ENCODE data around the gene GPR158.

GPR158 gene

DNA sequence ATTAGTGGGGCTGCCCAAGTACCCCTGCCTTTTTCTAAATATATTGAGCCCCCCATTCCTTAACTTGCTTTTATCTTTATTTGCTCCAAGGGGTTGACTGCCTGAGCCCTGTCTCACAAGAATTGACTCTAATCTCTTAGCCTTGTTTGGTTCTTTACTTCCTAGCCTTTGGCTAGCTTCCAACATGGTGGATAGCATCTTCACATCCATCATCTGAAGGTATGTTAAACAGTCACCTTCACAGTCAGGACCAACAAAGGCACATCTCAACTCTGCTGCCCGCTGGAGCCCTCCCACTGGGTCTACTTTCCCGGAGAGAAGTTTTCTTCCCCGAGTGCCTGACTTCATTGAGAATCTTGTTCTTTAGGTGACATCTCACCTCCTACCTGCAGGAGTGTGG is 329.5 kb downstream of the GPR158 start:
- no peak for DNase-seq (ENCODE audit: low spot score)

DNA sequence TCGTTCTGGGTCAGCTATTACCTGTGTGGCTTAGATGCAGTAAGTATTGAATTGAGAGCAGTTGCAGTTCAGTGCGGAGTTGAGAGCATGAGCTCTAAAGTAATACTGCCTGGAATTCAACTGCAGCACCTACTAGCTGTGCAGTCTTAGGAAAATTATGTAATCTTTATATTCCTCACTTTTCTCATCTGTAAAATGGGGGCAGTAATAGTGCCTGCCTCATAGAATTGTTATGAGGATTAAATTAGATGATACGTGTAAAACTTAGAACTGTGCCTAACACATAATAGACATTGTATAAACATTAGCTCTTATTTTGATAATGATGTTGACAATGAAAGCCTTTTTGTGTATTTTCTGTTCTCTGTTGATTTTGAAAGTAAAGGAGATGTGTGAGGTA is 330.0 kb downstream of the GPR158 start:
- no peak for DNase-seq (ENCODE audit: low spot score)

DNA sequence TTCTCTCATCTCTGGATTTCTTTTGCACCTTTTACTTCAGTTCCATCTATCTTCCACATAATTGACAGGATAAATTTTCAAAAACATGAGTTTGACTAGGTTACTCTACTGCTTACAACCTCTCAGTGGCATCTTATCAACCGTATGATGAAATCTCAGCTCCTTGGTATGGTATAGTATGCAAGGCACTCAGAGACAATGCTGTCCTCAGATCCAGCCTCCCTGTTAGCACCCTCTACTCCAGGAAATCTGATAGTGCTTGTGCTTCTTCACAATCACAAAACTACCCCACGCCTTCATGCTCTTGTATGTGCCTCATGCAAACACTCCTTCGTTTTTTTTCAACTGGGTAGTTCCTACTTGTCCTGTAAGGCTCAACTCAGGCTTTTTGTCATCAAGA is 330.7 kb downstream of the GPR158 start:
- DNase-seq (ENCODE audit: low spot score), result no peak

GRCh38 chr10:25506821-25507335 is 332.1 kb downstream of the GPR158 start:
- DNase-seq (ENCODE audit: low spot score), result no peak

DNA sequence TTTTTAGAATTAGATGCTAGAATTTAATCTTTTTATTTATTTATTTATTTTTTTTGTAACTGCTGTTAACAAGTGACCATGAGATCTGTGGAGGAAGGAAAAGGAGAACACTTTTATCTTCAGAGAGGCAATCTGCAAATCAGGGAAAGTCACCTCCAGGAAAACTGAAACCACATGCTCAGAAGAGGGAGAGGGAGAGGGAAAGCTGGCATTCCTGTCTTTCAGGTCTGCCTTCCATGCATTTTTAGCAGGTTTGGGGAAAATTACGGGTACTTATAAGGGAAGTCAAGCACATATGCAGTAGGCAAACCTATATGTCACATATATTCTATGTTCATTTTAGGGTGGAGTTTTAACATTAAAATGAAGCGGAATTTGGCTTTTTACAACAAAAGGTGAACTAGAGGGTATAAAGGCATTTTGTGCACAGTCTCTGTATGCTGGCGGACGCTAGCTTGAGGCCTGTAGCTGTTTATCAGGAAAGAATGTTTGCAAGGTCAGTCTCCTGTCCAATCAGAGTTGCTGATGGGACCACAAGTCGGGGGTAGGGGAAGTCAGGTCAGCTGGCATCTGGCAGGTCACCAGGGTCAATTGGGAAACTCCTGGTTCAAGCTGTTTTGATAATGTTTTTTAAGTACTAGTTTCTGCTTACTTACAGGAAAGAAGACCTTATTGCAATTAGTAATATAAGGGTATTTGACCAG is 333.5 kb downstream of the GPR158 start:
- no peak for DNase-seq (ENCODE audit: low spot score)

- no peak for DNase-seq (ENCODE audit: low spot score)
Measured at GRCh38 chr10:25509151-25509550, 334.4 kb downstream of the GPR158 start.

GRCh38 chr10:25522294-25522693 is 347.5 kb downstream of the GPR158 start:
- no peak for DNase-seq (ENCODE audit: low spot score)

GRCh38 chr10:25522946-25523608 is 348.3 kb downstream of the GPR158 start:
- DNase-seq (ENCODE audit: low spot score), result no peak

DNA sequence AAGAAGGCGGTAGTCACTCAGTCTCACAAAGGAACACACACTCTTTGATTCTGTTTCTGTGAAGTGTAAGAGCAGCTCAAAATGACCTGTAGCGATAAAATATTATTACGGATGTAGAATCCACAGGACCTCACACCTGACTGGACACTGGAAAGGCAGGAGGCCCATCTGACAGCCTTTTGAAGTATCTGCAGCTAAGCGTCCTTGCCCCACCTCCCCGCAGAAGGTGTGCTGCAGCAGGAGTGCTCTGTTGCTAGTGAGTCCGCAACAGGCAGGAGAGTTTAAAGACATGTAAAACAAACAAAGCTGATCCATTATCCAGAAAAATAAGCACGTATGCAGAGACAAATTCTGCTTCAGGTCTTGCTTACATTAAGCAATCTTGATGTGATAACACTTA is 355.5 kb downstream of the GPR158 start:
- no peak for DNase-seq (ENCODE audit: low spot score)

- no peak for DNase-seq (ENCODE audit: low spot score)
Measured at GRCh38 chr10:25531457-25532061, 356.8 kb downstream of the GPR158 start.

DNA sequence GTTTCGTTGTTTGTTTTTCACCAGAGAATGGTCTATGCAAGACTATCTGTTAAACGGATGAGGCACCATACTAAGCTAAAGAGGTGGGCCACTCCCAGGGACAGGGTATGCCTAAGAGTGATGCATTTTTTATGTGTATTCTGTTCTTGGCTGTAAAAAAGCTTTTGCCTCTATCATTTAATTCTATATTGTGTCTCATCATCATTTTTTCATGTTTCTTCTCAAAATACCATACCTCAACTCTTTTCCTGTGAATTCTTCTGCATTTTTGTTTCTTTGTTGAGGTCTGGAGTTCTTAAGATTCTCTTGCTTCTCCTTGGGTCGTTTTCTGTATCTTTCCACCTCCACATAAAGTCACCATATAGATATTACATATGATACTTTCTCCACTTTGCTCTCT is 357.4 kb downstream of the GPR158 start:
- no peak for DNase-seq (ENCODE audit: low spot score)

GRCh38 chr10:25536027-25536426 is 361.2 kb downstream of the GPR158 start:
- no peak for DNase-seq (ENCODE audit: low spot score)

DNA sequence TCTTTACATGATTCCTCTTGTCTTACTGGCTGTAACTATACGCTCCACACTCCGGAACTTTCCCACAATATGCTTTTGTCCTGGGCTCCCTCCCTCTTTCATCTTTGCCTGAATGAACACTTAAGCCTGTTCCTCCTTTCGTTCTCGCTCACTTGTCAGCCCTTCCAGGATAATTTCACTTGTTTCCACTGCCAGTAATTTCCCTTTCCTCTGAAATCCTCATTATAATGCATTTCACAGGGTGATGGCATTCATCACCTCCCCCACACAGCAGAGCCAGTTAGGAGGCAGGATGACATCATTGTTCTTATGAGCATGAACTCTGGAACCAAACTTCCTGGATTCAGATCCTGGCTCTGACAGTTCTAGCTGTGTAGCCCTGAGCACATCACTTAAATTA is 372.6 kb downstream of the GPR158 start:
- DNase-seq (ENCODE audit: low spot score), result no peak

GRCh38 chr10:25552283-25552919 is 377.6 kb downstream of the GPR158 start:
- DNase-seq (ENCODE audit: low spot score), result no peak

- no peak for DNase-seq (ENCODE audit: low spot score)
Measured at GRCh38 chr10:25555865-25556264, 381.1 kb downstream of the GPR158 start.

- DNase-seq (ENCODE audit: low spot score), result no peak
Measured at GRCh38 chr10:25556457-25556856, 381.7 kb downstream of the GPR158 start.

DNA sequence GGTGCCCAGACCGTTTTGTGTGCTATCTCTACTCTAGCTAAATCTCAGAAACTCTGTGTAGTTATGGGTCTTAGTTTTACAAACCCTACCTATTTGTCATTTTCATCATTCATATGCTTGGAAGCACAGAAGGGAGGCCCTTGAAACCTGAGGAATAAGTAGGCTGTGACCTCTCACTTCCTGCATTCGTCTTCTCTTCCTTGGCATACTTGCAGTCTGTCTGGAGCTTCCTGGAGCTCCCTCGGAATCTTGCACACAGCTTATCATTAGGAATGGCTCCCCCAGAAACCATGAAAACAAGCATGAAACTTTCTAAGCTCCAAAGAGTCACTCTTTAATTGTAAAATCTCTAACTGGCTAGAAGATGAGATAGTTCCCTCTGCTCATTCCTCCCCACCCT is 382.3 kb downstream of the GPR158 start:
- DNase-seq (ENCODE audit: low spot score), result no peak

- DNase-seq (ENCODE audit: low spot score), result no peak
Measured at GRCh38 chr10:25561758-25562157, 387.0 kb downstream of the GPR158 start.

- no peak for DNase-seq (ENCODE audit: low spot score)
Measured at GRCh38 chr10:25562547-25562946, 387.7 kb downstream of the GPR158 start.

DNA sequence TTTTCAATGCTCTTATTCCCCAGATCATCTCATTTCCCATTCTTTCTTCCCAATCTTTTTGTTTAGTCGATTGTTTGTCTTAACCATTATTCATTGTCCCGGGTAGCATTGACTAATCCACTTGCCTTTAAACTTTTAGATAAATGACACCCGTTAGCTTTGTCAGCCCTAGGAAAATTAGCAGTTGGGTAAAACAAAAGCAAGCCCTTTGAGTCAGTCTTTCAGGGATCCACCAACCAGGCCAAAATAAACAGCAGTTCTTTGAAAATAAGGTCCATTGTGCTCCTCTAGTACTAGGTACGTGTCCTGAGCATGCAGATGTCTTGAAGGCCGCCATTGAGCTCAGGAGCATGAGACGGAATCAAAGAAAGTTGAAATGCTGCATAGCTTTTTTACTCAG is 389.6 kb downstream of the GPR158 start:
- DNase-seq (ENCODE audit: low spot score), result no peak

DNA sequence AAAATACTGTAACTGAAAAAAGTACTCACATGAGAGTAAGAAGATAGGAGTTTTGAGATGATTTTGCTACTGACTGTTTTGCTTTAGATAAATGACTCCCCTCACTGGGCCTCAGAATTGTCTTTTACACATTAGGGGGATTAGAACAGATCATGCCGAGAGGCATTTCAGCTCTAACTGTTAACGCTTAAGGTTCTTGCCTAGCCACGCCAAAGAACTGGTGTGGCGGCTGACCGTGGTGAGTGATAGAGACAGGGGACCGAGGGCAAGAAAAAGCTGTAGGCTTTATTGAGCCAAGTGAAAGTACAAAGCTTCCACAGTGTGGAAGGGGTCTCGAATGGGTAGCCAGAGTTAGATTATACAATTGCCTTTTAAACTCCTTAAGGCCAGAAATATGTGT is 390.8 kb downstream of the GPR158 start:
- no peak for DNase-seq (ENCODE audit: low spot score)

DNA sequence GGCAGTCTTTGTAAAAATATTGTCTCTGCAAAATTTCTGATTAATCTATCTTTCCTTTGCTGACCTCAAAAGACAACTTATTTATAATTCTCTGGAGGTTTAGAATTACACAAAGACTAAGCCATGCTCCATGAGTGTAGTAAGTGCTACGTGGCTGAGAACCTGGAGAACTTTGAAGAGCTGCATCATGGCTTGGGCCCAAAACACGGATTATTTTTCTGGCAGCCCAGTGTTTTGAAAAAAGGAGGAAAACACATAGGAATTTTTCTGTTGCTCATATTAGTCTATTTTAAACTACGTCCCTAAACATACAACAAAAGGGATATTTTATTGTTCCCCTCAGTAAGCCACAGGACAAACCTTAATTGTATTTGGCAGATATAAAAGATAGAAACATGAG is 398.5 kb downstream of the GPR158 start:
- no peak for DNase-seq (ENCODE audit: low spot score)

- DNase-seq (ENCODE audit: low spot score), result no peak
Measured at GRCh38 chr10:25575343-25575742, 400.5 kb downstream of the GPR158 start.
